Umbilical cord (tissue), 2 donors: ENCODE data around the gene KLHL3. TPM values are rescaled to one million over a fixed set of nuclear protein-coding genes. Genes with fewer than 3 reads are reported as not detected.

Experiments
- DNase-seq: peaks from one replicate; pipeline ENCODE4 v3.0.0-alpha.2; 2015; ENCODE audit warnings: low spot score
- total RNA-seq: library from RNA; depleted of rRNA; stranded (reverse); fragments of >200 nt; gene quantifications from one replicate; pipeline ENCODE4 v1.2.3, GENCODE V29; 2014; ENCODE audit warnings: low replicate concordance; ENCODE audit not compliant: insufficient read depth

KLHL3 gene
- total RNA-seq, 1 donor from 2014 or later: 5.5 TPM

DNA sequence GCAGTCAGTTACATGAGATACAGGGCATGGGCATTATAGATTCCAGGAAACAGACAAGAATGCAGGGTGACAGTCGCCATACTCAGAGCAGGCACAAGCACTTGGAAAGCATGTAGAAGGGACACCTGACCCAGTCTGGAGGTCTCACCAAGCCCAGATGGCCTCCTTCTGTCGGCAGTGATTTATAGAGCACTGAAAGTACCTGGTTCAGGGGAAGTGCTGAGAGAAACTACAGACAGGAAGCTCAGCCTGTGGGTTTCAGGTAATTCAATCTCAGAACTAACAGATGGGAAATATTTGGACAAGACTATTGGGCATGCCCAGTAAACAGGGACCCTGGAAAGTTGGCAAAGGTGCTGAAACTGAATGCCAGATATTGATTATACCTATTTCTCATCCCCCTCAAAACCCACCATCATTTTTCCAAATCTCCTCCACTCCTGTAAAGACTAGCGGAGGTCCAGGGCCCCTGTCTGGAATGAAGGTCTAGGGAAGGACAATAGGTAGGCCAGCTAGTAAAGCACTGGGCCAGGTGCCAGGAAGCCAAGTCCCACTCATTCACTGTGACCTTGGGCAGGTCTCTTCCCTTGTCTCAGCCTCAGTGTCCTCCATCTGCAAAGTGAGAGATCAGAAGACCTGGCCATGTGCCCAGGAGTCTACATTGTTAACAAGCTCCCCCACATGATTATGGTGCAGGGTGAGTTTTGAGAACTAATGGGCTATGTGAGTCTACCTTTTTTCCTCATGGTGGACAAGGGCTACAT lies 26.9 kb downstream of the KLHL3 start:
- DNase-seq: no peak

DNA sequence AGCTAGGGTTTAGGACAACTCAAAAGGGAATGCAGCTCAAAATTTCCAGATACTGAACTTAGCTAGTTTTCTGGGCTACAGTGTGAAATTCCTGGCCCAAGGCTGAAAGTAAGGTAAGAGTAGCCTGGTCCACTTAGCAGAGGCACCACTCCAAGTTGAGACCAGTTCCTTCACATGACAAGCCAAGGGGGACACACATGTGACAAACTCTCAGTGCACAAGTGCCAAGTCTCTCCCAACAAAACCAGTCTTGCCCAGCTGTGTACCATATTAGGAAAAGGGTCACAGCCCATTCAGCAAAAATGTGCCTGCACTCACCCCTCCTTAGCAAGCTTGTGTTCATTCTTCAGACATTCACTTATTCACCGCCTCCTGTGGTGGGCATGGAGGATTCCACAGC lies 27.8 kb downstream of the KLHL3 start:
- no peak for DNase-seq

DNA sequence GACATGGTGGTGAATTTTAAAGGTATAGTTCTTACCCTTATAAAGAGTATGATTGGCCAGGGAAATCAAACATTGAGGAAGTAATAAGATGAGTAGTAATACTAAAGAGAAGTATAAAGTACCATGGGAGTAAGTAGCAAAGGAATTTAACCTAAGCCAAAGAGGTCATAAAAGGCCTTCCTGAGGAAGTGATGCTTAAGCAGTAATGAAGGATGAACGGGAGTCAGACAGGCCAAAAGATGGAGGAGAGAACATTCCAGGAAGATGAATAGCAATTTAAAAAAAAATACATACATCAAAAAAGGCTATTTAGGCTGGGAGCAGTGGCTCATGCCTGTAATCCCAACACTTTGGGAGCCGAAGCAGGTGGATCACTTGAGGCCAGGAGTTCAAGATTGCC lies 29.0 kb downstream of the KLHL3 start:
- no peak for DNase-seq

DNA sequence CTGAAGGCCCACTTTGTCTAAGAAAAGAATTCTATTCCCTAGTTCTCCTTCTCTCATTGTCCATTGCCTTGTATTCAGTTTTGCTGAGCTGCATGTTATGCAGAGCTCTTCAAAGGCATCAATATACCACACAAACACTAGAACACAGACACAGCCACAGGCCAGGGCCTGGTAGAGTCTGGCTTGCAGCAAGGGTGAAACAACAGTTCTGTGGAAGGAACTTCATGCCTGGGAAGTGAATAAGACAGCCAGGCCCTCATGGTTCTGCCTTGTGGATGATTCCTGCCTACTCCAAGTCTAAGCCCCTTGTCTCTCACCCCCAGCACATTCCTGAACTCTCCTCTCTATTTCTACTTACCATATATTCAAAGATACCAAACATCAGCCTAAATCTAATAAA lies 30.8 kb downstream of the KLHL3 start:
- no peak for DNase-seq

- DNase-seq: no peak
These were observed 32.3 kb downstream of the KLHL3 start for GRCh38 chr5:137703565-137703964.

- DNase-seq: no peak
These were observed 35.6 kb downstream of the KLHL3 start for GRCh38 chr5:137700282-137700680.

- peak; percentile 18 for DNase-seq
These were observed 36.3 kb downstream of the KLHL3 start for GRCh38 chr5:137699336-137700281.

DNA sequence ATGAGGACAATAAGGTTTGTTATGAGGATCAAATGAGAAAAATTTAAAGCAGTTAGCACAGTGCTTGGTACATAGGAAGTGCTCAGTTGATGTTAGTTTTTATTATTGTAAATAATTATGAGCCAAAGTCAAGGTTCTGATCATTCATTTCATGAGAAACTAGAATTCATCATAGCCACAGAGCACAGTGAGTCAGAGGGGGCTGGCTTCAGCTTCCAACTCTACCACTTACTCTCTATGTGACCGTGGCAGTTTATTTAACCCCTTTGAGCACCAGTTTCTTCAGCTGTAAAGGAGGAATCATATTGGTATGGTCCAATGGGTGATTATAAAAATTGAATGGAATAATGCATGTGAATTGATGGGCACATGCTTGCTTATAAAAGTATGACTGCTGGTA lies 39.4 kb downstream of the KLHL3 start:
- no peak for DNase-seq

DNA sequence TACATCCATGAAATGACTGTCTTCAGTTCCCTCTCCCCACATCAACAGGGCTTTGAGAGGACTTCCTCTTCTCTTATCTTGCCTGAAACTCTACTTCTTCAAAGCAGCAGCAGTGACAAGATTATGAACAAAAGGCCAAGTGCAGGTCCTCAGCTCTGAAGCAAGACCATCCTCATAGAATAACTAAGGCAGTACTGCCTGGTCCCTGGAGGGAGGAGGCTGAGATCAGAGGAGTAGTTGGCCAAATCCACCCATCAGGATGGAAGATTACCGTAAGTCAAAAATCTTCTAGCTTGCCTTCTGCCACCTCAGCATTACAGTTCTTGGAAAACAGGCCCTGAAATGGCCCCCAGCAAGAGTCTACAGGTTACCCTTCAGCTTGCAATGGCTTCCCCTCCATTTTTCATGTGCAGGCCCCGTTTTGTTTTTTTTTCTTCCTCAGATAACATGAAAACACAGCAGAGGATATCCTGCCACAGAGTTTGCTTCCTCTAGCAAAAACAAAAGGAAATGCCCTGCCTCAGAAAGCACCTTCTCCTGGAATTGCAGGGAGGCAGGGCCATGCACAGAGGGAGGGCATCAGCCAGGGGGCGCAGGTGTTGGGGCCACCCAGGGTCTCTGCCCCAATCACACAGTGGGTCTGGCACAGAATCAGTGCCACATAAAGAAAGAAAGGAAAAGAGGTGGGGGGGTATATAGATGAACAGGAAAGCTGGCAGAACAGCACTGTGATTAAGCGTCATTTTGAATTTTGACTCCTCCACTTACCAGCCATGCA lies 40.0 kb downstream of the KLHL3 start:
- DNase-seq: peak; percentile 15

DNA sequence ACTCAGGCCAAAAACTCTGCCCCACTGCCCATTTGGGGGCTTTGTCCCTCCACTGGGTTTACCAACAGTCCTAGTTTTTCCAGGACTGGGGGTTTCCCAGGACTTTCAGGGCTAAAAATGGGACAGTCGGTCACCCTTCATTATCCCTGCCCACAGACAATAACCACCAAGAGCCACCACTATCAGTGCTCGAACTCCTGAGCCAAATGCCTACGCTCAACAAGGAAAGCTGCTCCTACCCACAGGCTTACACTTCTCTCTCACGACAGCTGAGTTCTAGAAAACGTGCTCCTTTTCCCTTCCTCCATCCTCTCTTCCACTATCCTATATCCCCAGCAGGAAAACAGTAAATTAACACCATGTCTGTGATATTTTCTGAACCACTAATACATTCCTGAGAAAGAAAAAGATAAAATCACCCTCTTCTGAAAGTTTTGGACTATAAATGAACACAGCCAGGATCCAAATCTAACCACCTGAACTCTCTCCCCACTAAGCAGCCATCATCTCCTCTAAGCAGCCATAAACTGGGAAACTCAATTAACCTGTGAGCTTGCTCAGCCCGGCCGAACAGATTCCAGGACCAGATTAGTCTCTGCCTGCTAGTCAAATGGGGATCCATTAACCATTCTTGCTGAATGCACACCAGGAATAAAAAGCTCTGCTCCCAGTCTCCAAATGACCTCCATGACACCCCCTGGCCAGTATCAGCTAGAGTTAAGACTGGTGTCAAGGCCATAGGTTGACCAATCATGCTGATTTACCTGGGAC lies 41.8 kb downstream of the KLHL3 start:
- no peak for DNase-seq

DNA sequence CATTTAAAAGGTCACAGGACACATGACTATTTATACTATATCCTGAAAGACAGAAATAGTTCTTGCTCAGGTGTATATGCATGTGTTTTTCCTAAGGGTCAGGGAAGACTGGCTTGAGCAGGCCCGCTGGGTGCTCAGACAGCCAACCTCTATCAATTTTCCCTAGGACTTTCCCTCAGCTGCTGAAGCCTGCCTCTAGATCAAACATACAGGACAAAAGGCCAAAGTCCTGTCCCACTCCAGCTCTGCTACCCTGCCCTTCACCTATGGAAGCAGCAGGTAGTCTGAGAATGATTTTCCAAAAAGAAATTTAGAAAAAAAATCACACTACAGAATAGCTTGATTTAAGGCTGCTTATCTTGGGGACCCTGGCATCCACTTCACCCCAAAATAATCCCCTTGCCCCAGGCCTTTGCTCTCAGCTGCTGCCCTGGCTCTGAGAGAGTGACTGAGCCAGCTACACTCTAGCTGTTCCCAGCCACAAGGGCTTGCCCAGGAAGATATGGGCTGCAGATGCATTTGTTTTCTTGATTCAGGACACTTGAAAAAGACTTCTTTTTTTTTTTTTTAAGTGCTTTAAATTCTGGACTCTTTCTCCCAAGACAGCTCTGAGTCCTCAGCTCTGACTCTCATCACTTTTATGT lies 42.5 kb downstream of the KLHL3 start:
- DNase-seq: no peak

DNA sequence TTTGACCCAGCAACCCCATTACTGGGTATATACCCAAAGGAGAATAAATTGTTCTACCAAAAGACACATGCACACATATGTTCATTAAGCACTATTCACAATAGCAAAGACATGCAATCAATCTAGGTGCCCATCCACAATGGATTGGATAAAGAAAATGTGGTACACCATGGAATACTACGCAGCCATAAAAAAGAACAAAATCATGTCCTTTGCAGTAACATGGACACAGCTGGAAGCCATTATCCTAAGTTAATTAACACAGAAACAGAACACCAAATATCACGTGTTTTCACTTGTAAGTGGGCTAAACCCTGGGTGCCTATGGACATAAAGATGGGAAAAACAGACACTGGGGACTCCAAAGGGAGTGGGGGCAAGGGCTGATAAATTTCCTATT lies 46.6 kb downstream of the KLHL3 start:
- DNase-seq: no peak

GRCh38 chr5:137688210-137688840 lies 47.6 kb downstream of the KLHL3 start:
- DNase-seq: no peak

DNA sequence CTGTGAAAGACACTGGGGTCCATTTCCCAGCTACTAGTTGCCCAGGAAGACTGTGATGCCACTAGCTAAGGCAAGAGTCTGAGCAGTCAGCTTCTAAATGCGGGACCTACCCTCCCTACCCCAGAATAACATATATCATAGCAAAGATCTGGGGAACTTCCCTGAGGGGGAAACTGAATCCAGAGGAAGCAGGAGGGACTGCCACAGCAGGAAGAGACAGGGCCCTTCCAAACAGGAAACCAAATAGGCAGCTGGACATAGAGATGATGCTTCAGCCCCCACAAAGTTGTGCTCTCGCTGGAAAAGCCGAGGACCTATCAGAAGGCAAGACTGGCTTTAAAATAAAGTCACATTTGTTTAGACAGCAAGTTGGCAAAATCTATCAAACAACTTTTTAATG lies 51.1 kb downstream of the KLHL3 start:
- DNase-seq: no peak

DNA sequence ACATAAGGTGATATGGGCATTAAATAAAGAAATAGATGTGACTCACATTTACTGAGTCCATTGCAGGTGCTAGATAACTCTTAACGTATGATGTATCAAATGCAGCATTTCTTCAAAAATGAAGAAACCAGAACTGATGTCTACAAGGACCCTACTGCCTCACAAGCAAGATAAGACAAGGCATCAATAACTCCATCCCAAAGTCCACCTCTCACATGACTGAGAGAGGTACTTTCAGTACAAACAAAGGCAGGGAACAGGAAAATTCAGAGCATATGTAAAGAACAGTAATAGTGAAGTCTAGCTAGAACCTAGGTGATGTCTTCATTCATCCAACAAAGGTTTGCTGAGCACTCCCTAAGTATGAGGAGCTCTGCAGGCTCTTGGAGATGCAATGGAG lies 54.7 kb downstream of the KLHL3 start:
- no peak for DNase-seq

- no peak for DNase-seq
These were observed 56.0 kb downstream of the KLHL3 start for GRCh38 chr5:137679910-137680309.

- no peak for DNase-seq
These were observed 56.7 kb downstream of the KLHL3 start for GRCh38 chr5:137679195-137679594.

GRCh38 chr5:137672881-137673280 lies 63.0 kb downstream of the KLHL3 start:
- no peak for DNase-seq

DNA sequence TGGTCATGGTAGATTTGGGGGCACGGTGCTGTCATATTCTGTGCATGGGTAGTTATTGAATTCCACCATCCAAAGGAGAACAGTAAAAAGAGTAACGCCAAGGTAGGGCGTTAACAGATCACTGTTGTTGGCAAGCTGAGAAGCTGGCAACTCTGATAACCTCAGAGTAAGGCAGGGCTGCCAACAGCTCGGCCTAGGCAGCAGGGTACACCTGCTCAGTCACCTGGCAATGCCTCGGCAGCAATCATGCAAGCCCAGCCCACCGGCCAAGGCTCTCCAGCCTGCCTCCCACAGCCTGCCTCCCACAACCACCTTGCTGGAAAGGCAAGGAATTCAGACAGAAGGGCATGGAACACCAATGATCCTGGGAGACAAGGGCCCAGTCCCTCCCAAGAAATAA lies 63.9 kb downstream of the KLHL3 start:
- no peak for DNase-seq

DNA sequence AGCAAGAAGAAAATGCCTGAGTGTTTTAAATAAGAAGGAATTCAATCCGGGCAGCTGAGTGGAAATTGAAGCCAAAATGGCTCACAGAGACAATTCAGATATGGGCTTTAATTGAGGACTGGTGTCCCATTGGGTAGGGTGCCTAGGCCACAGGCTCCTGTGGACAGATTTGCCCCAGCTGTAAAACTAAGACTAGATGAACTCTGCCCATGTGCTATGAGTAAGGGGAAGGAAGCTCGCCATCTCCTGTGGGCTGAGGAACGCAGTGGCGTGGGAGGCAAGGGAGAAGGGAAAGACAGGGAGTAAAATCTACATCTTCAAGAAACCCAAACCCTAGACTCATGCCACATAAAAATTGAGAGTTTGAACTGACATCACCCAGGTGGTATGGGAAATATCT lies 66.1 kb downstream of the KLHL3 start:
- no peak for DNase-seq
